HG03460 (cell line): Measurements from ENCODE around the gene FAM240A.

Source experiments
- ATAC-seq: cut with Tn5 transposase; IDR thresholded peaks from one replicate; pipeline ENCODE4 v1.9.1; 2021; ENCODE audit not compliant: unreplicated experiment

FAM240A gene

GRCh38 chr3:46624975-46625490 lies 12.7 kb downstream of the FAM240A start:
- ATAC-seq: no peak

DNA sequence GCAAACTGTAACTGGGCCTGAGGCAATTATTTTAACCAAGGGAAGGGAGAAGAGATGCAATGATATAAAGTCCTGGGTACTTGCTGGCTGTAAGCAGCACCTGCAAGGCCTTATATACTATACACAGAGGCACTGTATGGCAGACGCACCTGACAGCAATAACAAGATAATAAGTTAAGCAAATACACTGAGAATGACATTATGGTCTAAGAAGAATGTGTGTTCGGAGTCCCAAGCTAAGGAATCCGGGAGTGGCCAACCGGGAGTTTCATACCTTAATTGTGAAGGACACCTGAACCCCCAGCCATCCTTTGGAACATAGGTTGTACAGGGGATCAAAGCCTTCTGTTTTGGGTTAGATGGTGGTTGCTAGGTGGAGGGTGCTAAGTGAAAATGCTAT lies 13.7 kb downstream of the FAM240A start:
- no peak for ATAC-seq

- ATAC-seq: no peak
Observed at GRCh38 chr3:46627078-46627477, 14.8 kb downstream of the FAM240A start.

DNA sequence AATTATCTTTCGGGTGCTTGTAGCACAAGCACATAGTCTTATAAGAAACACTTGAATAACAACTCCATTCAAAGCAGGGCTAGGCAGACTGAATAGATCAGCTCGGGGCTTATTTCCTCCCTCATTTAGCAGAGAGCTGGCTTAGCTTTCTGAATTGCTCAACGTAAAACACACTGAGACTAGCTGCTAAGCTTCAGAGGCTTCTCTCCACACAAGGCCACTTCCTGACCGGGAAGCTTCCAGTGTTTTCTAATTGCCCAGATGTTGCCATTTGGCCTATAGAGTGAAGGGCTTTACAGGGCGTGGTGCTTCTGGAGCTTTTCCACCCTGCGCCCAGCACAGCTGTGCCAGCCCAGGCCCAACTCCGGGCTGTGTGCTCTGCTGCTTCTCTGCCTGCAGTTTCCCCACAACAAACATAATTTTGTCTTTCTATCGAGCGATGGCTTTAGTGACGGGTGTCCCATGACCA lies 16.6 kb downstream of the FAM240A start:
- ATAC-seq: no peak

GRCh38 chr3:46629551-46630517 lies 17.5 kb downstream of the FAM240A start:
- peak; percentile 88 for ATAC-seq

DNA sequence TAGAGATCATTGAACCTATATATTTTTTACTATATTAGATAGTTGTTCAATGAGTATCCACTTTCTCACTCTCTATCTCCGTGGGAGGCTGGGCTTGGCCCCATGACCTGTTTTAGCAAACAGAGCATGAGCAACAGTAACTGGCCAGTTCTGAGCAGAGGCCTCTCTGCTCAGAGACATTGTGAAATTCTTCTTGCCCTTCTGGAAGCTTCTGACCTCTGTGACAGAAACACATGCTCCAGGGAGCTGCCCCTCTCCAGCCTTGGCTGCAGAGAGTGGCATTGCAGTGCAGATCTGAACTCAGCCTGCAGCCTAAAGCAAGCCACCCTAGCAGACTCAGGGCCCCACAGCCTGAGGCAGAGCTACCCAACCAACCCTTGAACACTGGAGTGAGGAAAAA lies 20.5 kb downstream of the FAM240A start:
- ATAC-seq: no peak

DNA sequence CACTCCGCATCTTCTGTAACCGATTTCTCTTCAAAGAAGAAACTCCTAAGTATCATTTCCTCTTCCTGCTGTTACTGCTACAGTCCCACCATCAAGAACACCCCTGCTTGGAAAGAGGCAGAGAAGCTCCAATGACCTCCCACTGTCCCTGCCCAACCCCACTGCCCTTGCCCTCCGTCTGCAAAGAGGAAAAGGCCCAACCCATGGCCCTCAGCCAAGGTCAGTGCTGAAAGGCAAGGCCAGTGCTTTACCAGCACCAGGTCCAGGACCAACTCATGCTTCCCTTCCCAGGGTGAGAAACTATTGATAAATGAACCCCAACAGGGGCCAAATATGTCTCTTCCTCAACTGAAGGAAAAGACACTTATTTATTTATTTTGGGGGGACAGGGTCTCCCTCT lies 22.5 kb downstream of the FAM240A start:
- ATAC-seq: no peak

- ATAC-seq: no peak
Observed at GRCh38 chr3:46639221-46639620, 26.9 kb downstream of the FAM240A start.

DNA sequence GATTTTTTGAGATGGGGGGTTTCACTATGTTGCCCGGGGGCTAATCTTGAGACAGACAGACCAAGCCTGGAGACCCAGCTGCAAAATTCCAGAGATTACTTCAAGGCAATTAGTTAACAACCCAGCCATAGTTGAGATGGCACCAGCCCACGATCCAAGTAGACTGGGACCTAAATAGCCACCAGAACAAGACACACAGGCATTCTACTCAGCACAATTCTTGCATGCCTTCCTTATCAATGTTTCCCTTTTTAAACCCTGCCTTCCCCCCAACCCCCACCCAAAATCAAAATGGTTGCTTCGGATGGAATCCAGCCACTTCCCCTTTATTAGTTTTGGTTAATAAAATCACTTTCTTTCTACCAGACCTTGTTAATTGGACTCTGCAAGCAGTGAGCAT lies 28.6 kb downstream of the FAM240A start:
- no peak for ATAC-seq

GRCh38 chr3:46642971-46643370 lies 30.6 kb downstream of the FAM240A start:
- ATAC-seq: no peak

DNA sequence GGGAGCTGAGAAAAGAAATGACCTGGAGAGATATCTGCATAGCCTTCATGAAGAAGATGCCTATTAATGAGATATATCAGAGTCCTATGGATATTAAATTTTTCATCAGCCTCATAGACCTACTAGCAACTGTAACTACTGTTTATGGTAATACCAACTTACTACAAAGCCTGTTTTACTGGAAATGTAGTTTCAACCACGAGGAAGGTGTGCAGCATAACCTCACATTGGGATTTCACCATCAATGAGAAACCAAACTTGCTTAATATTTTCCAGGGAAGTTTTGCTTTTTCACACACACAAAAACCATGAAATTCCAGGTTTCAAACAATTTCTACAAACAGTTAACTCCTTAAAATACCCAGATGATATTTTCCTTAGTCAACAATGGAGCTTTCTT lies 31.4 kb downstream of the FAM240A start:
- no peak for ATAC-seq

DNA sequence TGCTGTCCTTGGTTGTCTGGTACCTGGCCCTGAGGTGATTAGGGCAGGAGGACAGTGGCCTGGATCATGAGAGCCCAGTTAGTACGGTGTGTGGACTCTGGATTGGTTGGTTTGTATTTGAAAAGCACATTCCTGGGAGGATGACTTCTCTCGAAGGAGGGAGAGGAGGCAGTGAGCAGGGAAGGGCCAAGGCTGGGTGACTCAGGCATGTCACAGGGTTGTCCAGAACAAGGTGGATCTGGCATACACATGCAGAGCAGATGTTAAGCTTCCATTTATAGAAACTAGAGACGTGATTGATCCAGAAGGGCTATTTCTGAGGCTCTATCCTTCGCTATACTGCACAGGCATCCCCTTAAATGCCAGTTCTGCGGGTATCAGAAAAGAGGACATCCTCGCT lies 34.4 kb downstream of the FAM240A start:
- ATAC-seq: no peak

DNA sequence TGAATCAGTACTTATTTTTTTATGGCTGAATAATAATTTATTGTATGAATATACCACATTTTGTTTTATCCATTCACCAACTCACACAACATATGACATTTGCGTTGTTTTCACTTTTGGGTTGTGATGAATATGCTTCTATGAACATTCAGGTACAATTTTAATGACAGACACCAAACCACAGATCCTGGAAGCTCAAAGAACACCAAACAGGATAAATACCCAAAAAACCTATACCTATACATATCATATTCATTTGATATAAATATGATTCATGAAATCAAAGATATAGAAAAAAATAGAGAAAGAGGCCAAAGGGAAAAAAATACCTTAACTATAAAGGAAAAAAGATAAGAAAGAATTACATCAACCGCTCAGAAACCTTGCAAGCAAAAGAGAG lies 35.8 kb downstream of the FAM240A start:
- no peak for ATAC-seq

DNA sequence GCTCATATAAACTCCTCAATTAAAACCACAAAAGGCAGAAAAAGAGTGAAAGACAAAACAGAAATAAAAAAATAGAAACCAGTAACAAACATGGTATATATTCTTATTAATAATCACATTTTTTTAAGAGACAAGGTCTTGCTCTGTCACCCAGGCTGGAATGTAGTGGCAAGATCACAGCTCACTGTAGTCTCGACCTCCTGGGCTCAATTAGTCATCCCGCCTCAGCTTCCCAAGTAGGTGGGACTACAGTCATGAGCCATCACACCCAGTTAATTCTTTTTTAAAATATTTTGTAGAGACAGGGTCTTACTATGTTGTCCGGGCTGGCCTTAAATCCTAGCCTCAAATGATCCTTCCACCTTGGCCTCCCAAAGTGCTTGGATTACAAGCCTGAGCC lies 37.1 kb downstream of the FAM240A start:
- no peak for ATAC-seq

GRCh38 chr3:46651084-46651483 lies 38.8 kb downstream of the FAM240A start:
- ATAC-seq: no peak

DNA sequence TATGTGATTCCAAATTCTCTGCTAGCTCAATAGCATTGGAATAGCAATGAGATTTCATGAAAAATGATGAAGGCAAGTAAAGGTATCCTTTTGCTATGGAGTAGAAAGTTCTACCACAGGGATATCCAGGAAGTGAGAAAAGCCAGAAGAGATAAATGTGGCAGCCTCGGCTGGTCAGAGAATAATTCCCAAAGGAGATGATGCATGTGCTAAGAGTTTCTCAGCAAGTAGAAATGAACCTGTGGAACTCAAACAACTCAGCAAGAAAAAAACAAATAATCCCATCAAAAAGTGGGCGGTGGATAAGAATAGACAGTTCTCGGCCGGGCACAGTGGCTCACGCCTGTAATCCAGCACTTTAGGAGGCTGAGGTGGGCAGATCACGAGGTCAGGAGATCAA lies 42.9 kb downstream of the FAM240A start:
- ATAC-seq: no peak

GRCh38 chr3:46656778-46657556 lies 44.6 kb downstream of the FAM240A start:
- ATAC-seq: no peak

DNA sequence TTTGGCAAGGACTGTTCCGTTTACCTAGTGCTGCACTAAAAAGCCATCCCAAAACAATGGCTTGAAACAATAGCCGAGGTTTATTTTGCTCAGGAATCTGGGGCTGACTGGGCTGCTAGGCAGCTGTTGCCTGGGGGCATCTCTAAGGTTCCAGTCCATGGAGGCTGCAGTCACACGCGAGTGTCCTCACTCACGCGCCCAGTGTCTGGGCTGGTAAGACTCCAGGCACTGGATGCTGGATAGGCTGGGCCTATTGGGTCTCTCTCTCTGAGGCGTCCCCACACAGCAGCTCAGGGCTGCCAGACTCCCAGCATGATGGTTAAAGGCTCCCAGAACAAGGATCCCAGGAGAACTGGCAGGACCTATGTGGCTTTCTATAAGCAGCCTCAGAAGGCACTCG lies 47.0 kb downstream of the FAM240A start:
- ATAC-seq: no peak

DNA sequence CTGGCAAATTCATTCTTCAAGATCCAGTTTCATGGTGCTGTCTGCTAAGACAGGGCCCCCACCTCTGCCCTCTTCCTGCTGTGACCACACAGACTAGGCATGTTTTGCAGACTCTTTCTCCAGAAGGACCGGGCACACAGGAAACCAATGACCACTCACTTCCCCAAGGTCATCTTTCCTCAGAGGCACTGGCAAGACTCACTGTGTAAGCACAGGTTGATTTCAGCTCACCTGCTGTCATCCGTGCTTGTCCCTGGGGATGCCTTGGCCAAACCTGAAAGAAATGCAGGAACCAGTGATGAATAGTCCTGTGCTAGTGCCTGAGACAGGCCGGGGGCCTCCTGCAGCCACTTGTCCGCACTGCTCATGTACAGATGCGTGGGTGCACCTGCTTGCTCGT lies 47.7 kb downstream of the FAM240A start:
- no peak for ATAC-seq

GRCh38 chr3:46660543-46661523 lies 48.5 kb downstream of the FAM240A start:
- no peak for ATAC-seq
